Measurements from ENCODE around the gene MACROH2A1.

GRCh38 chr5:135367076-135367475 lies 32.0 kb downstream of the MACROH2A1 start:
- TF ChIP-seq, protein P1, sequence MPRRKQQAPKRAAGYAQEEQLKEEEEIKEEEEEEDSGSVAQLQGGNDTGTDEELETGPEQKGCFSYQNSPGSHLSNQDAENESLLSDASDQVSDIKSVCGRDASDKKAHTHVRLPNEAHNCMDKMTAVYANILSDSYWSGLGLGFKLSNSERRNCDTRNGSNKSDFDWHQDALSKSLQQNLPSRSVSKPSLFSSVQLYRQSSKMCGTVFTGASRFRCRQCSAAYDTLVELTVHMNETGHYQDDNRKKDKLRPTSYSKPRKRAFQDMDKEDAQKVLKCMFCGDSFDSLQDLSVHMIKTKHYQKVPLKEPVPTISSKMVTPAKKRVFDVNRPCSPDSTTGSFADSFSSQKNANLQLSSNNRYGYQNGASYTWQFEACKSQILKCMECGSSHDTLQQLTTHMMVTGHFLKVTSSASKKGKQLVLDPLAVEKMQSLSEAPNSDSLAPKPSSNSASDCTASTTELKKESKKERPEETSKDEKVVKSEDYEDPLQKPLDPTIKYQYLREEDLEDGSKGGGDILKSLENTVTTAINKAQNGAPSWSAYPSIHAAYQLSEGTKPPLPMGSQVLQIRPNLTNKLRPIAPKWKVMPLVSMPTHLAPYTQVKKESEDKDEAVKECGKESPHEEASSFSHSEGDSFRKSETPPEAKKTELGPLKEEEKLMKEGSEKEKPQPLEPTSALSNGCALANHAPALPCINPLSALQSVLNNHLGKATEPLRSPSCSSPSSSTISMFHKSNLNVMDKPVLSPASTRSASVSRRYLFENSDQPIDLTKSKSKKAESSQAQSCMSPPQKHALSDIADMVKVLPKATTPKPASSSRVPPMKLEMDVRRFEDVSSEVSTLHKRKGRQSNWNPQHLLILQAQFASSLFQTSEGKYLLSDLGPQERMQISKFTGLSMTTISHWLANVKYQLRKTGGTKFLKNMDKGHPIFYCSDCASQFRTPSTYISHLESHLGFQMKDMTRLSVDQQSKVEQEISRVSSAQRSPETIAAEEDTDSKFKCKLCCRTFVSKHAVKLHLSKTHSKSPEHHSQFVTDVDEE (CRISPR knock-in tag; IDR thresholded peaks at IDR 0.05) = no peak
- no peak for TF ChIP-seq CSRNP3 (CRISPR knock-in tag; IDR thresholded peaks at IDR 0.05)
- no peak for TF ChIP-seq ESRRG (CRISPR knock-in tag; IDR thresholded peaks at IDR 0.05)
- TF ChIP-seq ZNF565 (CRISPR knock-in tag; conservative IDR thresholded peaks at IDR 0.05; ENCODE audit: low read depth) = no peak

All from SK-N-SH treated with all-trans-retinoic acid at 6 μM for 48 hours (cell line).